GM23248 (cell line): ENCODE results near the gene ZNF491.

Experiments used
- EZH2 ChIP-seq: fragments of 200-600 bp; sonication (generic); IDR thresholded peaks from 2 replicates; pipeline ENCODE4 v1.6.1; 2018; ENCODE audit warnings: antibody characterized with exemption, mild to moderate bottlenecking; ENCODE audit not compliant: insufficient read depth, poor library complexity, severe bottlenecking
- EZH2phosphoT487 ChIP-seq: fragments of 200-600 bp; sonication (generic); IDR thresholded peaks from 2 replicates; pipeline ENCODE4 v1.6.1; 2018; ENCODE audit warnings: antibody characterized with exemption, moderate library complexity, mild to moderate bottlenecking, low read depth; ENCODE audit not compliant: insufficient read depth

GRCh38 chr19:11763611-11764010, 34.7 kb upstream of the ZNF491 start:
- TF ChIP-seq EZH2, result no peak
- TF ChIP-seq EZH2phosphoT487, result no peak
